Gastroesophageal sphincter (tissue), 3 donors: ENCODE measurements around the gene UBR3.

ENCODE experiments used
- POLR2A ChIP-seq, 2 donors: fragments of 450-650 bp; IDR thresholded peaks; one replicate each; pipeline ENCODE4 v1.6.1; 2017; ENCODE audit warnings: antibody characterized with exemption in 2 of 2, mild to moderate bottlenecking in 2 of 2, moderate library complexity in 1 of 2
- TF ChIP-seq, protein P1 (sequence below), 4 experiments: fragments of 200-600 bp in 2 of 4; fragments of 450-650 bp in 2 of 4; sonication (generic) in 1 of 4; IDR thresholded peaks; one replicate each; pipeline ENCODE4 v1.5.1; 2017 to 2019; ENCODE audit warnings: antibody characterized with exemption in 4 of 4, mild to moderate bottlenecking in 2 of 4, moderate library complexity in 2 of 4

DNA sequence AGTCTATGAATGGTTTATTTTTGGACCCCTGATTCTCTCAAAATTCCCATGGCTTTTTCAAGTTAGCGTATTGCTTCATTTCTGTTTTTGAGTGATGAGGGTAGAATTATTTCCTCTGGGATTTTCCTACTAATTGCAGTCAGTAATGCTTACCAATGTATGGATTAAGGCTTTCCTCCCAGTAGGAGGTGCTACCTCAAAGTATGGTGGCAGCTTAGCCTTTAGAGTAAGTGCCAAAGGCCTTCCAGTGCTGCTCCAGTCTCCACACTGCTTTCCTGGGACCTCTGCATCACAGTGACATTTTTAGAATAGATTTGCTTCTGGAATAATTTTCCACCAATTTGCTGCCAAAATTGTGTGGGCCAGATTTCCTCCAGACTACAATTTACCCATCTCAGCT lies 44.7 kb upstream of the UBR3 start:
- no peak for TF ChIP-seq POLR2A (IDR thresholded peaks at IDR 0.05)
- TF ChIP-seq, protein P1, sequence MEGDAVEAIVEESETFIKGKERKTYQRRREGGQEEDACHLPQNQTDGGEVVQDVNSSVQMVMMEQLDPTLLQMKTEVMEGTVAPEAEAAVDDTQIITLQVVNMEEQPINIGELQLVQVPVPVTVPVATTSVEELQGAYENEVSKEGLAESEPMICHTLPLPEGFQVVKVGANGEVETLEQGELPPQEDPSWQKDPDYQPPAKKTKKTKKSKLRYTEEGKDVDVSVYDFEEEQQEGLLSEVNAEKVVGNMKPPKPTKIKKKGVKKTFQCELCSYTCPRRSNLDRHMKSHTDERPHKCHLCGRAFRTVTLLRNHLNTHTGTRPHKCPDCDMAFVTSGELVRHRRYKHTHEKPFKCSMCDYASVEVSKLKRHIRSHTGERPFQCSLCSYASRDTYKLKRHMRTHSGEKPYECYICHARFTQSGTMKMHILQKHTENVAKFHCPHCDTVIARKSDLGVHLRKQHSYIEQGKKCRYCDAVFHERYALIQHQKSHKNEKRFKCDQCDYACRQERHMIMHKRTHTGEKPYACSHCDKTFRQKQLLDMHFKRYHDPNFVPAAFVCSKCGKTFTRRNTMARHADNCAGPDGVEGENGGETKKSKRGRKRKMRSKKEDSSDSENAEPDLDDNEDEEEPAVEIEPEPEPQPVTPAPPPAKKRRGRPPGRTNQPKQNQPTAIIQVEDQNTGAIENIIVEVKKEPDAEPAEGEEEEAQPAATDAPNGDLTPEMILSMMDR (IDR thresholded peaks at IDR 0.05), result no peak
